GM18861 (cell line): ENCODE results near the gene MAGI2.
"Not testable (repeated sequence)": the region's sequence is repeated elsewhere in the genome, so short reads cannot be mapped to it uniquely, and the experiment has no call there.

Source experiments
- ATAC-seq: cut with Tn5 transposase; IDR thresholded peaks from one replicate; pipeline ENCODE4 v1.9.1; 2021; ENCODE audit not compliant: unreplicated experiment

The MAGI2 gene

GRCh38 chr7:79452032-79452494 is 1.4 kb downstream of the MAGI2 start:
- no peak for ATAC-seq

DNA sequence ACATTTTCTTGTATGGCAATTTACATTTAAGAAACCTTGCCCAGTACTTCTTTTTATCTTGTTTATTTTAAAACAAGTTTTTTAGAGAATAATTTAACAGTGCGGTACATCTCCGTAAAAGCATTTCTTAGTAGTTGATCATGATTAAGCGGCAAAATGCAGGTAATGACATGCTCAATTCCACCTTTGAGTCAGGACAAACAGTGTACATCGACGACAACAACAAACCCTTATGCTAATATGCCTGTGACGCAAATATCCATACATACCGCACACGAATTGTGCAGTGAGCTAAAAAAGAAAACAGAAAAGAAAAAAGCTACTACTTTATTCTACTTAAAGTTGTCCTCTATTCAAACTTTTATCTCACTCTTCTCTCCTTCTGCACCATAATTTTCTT is 1.9 kb downstream of the MAGI2 start:
- no peak for ATAC-seq

DNA sequence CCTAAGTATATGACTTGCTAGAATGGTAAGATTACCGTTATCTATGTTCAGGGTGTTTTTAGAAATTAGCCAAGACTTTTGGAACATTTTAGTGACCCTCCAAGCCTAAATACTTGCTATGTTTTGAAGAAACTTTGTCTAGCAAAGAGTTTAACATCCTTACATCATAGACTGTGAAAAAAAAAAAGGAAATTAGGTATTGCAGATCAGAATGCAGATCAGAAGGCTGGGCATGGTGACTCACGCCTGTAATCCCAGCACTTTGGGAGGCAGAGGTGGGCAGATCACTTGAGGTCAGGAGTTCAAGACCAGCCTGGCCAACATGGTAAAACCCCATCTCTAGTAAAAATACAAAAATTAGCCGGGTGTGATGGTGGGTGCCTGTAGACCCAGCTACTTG is 10.7 kb downstream of the MAGI2 start:
- not testable (repeated sequence) for ATAC-seq

- ATAC-seq = no peak
These were observed 17.1 kb downstream of the MAGI2 start for GRCh38 chr7:79436378-79436777.

GRCh38 chr7:79434867-79435266 is 18.6 kb downstream of the MAGI2 start:
- ATAC-seq = no peak

GRCh38 chr7:79434098-79434497 is 19.4 kb downstream of the MAGI2 start:
- no peak for ATAC-seq

GRCh38 chr7:79430391-79430790 is 23.1 kb downstream of the MAGI2 start:
- no peak for ATAC-seq

- no peak for ATAC-seq
These were observed 27.8 kb downstream of the MAGI2 start for GRCh38 chr7:79425665-79426064.

- no peak for ATAC-seq
These were observed 31.7 kb downstream of the MAGI2 start for GRCh38 chr7:79421751-79422150.

DNA sequence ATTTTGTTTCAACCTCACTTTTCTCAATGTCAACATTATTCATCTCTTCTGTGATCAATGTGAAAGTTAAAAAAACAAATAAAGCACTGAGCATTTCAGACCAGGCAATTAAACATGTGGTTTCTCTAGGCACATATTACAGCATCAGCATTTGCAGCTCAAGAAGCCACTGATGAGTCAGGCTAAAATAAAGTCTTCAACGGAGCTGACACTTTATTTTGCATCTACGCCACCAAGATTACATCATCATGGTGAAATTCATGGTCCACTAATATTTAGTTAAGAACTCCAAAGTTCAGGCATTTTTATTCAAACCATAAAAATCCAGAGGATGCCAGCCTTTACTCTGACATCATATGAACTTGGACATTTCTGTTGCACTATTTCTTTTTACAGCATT is 33.0 kb downstream of the MAGI2 start:
- no peak for ATAC-seq

DNA sequence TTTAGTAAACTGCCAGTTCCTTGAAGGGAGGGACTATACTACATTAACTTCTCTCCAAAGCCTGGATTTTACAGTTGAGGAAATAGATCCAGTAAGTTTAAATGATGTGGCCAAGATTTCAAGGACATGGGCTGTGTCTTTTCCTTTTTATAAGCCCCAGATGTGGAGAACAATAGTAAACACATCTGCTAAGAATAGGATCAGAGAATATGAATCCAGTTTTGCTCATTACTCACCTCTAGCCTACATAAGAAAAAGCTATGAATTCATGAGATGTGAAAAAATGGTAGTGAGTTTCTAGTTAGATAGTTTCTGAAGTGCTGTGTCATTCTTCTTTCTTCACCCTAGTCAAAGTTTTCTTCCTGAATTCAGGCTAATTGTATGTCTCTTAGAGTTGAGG is 38.6 kb downstream of the MAGI2 start:
- ATAC-seq = no peak

GRCh38 chr7:79412915-79413314 is 40.6 kb downstream of the MAGI2 start:
- no peak for ATAC-seq

GRCh38 chr7:79412438-79412837 is 41.0 kb downstream of the MAGI2 start:
- ATAC-seq = no peak

DNA sequence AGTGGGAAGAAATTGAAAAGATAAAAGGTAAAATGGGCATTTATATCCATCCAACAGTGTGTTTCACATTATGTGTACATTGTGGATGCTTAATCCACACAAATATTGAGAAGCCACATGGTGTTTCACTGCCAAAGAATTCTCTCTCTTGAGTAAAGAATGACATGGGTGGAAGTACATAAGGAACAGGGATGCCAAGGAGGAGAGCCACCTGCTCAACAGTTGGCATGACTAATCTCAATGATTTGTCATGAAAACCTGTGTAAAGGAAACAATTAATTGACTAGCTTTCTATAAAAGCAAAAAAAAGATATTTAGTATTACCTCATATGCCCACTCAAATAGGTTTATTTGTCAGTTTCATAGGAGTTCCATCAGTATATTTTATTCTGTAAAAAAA is 43.1 kb downstream of the MAGI2 start:
- ATAC-seq = no peak

DNA sequence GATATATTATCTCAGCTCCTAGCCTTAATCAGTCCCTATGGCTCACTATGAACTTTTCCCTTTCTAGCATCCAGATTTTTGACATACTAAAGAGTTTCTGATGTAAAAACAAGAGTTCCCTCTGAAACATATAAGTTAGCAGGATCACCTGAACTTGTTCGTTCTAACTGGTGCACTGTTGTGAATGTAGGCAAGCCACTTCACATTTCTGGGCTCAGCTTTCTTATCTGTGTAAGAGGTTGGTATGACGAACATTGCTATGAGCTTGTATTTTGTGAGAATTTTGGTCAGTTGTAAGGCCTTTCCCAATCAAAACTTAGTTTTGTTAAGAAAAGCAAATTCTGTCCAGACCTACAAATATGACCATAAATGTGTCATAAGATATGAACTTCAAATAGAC is 46.1 kb downstream of the MAGI2 start:
- ATAC-seq = no peak

DNA sequence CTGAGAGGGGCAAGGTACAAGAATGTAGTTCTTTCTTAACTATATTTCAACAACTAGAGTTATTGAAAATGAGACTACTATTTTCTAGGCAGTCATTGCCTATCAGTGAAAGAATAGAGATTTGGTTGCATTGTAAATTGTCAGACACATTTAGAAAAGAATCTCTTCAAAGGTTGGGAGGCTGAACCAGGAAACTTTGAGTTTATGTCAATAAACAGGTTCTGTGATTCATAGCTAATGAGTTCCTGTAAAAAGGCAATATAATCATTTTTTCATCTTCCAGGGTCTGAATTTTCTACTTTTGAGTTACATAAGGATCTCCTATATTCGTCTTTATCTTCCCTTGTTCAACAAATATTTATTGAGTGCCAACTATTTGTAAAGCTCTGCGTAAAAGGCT is 47.1 kb downstream of the MAGI2 start:
- ATAC-seq = no peak

DNA sequence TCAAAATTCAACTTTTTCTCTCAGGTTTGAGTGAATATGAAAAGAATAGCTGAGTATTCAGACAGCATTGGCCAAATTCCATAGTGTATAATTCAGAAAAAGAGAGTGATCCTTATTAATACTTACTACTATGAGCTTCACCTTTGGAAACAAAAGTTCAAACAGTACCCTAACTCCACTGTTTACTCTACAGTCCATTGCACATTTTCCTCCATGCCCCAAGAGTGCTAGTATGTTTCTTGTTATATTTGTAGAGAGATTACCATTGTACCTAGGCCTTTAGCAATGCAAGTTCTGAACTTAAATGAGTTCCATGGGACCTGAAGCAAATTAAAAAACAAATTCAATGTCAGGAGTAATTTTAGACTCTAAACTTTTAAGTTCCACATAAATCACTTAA is 48.1 kb downstream of the MAGI2 start:
- ATAC-seq = no peak

GRCh38 chr7:79403879-79404278 is 49.6 kb downstream of the MAGI2 start:
- no peak for ATAC-seq

GRCh38 chr7:79403451-79403850 is 50.0 kb downstream of the MAGI2 start:
- ATAC-seq = no peak

- ATAC-seq = no peak
These were observed 52.2 kb downstream of the MAGI2 start for GRCh38 chr7:79401254-79401653.

DNA sequence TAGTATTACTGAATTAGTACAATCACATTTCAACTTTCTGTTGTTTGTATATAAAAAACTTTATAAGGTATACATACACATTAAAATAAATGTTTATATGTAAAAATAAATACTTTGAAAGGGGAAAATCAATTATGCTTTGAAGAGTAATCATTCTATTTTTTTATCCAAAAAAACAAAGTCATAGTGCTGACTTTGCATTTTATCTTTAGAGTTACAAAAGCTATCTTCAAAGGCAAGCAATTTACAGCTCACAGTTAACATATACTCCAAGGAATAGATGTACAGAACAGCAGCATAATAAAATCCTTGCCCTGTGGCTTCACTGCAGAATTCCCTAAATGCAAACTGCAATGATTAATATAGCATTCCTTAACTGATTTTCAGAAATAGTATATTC is 53.2 kb downstream of the MAGI2 start:
- ATAC-seq = no peak

- no peak for ATAC-seq
These were observed 55.2 kb downstream of the MAGI2 start for GRCh38 chr7:79398138-79398749.

GRCh38 chr7:79386688-79387422 is 66.6 kb downstream of the MAGI2 start:
- ATAC-seq = no peak
